SK-N-SH treated with all-trans-retinoic acid at 6 μM for 48 hours (cell line): ENCODE results near the gene IFT172.

Source experiments
- ATAC-seq: fragments of 200-7000 bp; cut with Tn5 transposase; 3 replicates; pipeline ENCODE4 v1.9.1; 2020; ENCODE audit warnings: mild to moderate bottlenecking, moderate library complexity
- ARNTL ChIP-seq: fragments of 450-650 bp; formaldehyde crosslinking; IDR thresholded peaks from 2 replicates; pipeline ENCODE4 v1.5.0; 2020; ENCODE audit warnings: low read depth, mild to moderate bottlenecking, moderate library complexity, borderline replicate concordance
- BACH2 ChIP-seq: fragments of 250-450 bp; sonication (Bioruptor Pico); IDR thresholded peaks from 2 replicates; pipeline ENCODE4 v1.9.0; 2021; ENCODE audit warnings: mild to moderate bottlenecking, borderline replicate concordance
- CSDC2 ChIP-seq: fragments of 250-450 bp; sonication (Bioruptor Pico); IDR thresholded peaks from 2 replicates; pipeline ENCODE4 v1.5.0; 2020; ENCODE audit warnings: mild to moderate bottlenecking, moderate library complexity
- ESRRG ChIP-seq: fragments of 250-450 bp; sonication (Bioruptor Pico); IDR thresholded peaks from 2 replicates; pipeline ENCODE4 v1.6.1; 2021; ENCODE audit warnings: mild to moderate bottlenecking
- ISL1 ChIP-seq: fragments of 250-450 bp; sonication (Bioruptor Pico); IDR thresholded peaks from 2 replicates; pipeline ENCODE4 v2.1.2; 2022; ENCODE audit warnings: mild to moderate bottlenecking, moderate library complexity
- OSR1 ChIP-seq: fragments of 250-450 bp; sonication (Bioruptor Pico); IDR thresholded peaks from 2 replicates; pipeline ENCODE4 v1.8.0; 2022; ENCODE audit warnings: moderate library complexity, mild to moderate bottlenecking, inconsistent platforms
- POU6F1 ChIP-seq: fragments of 250-450 bp; sonication (Bioruptor Pico); IDR thresholded peaks from 2 replicates; pipeline ENCODE4 v1.8.0; 2021; ENCODE audit warnings: low read depth, mild to moderate bottlenecking, moderate library complexity, borderline replicate concordance
- RARB ChIP-seq: fragments of 250-450 bp; sonication (Bioruptor Pico); IDR thresholded peaks from 2 replicates; pipeline ENCODE4 v1.8.0; 2021; ENCODE audit warnings: mild to moderate bottlenecking, moderate library complexity
- TCF4 ChIP-seq: fragments of 250-450 bp; sonication (Bioruptor Pico); IDR thresholded peaks from 2 replicates; pipeline ENCODE4 v1.8.0; 2021; ENCODE audit warnings: mild to moderate bottlenecking, moderate library complexity, borderline replicate concordance
- TOX ChIP-seq: fragments of 250-450 bp; sonication (Bioruptor Pico); IDR thresholded peaks from 2 replicates; pipeline ENCODE4 v1.8.0; 2021; ENCODE audit warnings: mild to moderate bottlenecking, moderate library complexity, borderline replicate concordance
- ZC3H10 ChIP-seq: fragments of 250-450 bp; sonication (Bioruptor Pico); IDR thresholded peaks from 2 replicates; pipeline ENCODE4 v1.5.1; 2021; ENCODE audit warnings: mild to moderate bottlenecking, moderate library complexity
- ZFP3 ChIP-seq: fragments of 250-450 bp; sonication (Bioruptor Pico); IDR thresholded peaks from 2 replicates; pipeline ENCODE4 v1.5.0; 2020; ENCODE audit warnings: mild to moderate bottlenecking, moderate library complexity
- ZFP30 ChIP-seq: fragments of 450-650 bp; formaldehyde crosslinking; IDR thresholded peaks from 2 replicates; pipeline ENCODE4 v1.5.0; 2022; ENCODE audit warnings: mild to moderate bottlenecking, moderate library complexity
- ZNF8 ChIP-seq: fragments of 450-650 bp; formaldehyde crosslinking; IDR thresholded peaks from 2 replicates; pipeline ENCODE4 v1.5.0; 2020; ENCODE audit warnings: mild to moderate bottlenecking, moderate library complexity
- TF ChIP-seq, protein P1 (sequence below): fragments of 250-450 bp; sonication (Bioruptor Pico); IDR thresholded peaks from 2 replicates; pipeline ENCODE4 v1.8.0; 2020; ENCODE audit warnings: mild to moderate bottlenecking, moderate library complexity, borderline replicate concordance
- TF ChIP-seq, protein P2 (sequence below): fragments of 250-450 bp; sonication (Bioruptor Pico); IDR thresholded peaks from 2 replicates; pipeline ENCODE4 v1.5.1; 2020; ENCODE audit warnings: low read depth, mild to moderate bottlenecking, moderate library complexity
- TF ChIP-seq, protein P3 (sequence below): fragments of 250-450 bp; sonication (Bioruptor Pico); IDR thresholded peaks from 2 replicates; pipeline ENCODE4 v1.5.1; 2021; ENCODE audit warnings: mild to moderate bottlenecking, moderate library complexity
- TF ChIP-seq, protein P4 (sequence below): fragments of 250-450 bp; sonication (Bioruptor Pico); IDR thresholded peaks from 2 replicates; pipeline ENCODE4 v1.5.0; 2020; ENCODE audit warnings: mild to moderate bottlenecking, moderate library complexity

The IFT172 gene

DNA sequence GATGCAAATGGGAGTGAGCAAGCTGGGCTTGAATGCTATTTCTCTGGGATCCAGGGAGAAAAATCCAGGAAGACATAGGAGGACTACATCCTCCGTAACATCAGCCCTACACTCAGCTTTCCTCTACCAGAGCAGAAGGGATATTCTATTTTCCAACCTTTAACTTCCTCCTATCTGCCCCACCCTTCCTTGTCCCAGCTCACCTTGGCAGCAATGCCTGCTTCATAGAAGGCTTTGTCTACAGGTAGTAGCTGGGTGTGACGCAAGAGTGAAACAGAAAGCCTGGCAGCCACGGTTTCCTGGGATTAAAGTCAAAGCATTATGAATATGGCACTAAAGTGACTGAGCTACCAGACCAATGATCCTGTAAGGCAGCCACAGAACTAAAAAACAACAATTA is 43.5 kb downstream of the IFT172 start:
- no peak for ATAC-seq
- TF ChIP-seq, protein P1, sequence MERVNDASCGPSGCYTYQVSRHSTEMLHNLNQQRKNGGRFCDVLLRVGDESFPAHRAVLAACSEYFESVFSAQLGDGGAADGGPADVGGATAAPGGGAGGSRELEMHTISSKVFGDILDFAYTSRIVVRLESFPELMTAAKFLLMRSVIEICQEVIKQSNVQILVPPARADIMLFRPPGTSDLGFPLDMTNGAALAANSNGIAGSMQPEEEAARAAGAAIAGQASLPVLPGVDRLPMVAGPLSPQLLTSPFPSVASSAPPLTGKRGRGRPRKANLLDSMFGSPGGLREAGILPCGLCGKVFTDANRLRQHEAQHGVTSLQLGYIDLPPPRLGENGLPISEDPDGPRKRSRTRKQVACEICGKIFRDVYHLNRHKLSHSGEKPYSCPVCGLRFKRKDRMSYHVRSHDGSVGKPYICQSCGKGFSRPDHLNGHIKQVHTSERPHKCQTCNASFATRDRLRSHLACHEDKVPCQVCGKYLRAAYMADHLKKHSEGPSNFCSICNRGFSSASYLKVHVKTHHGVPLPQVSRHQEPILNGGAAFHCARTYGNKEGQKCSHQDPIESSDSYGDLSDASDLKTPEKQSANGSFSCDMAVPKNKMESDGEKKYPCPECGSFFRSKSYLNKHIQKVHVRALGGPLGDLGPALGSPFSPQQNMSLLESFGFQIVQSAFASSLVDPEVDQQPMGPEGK (CRISPR knock-in tag), result no peak
- TF ChIP-seq ZC3H10 (CRISPR knock-in tag) (no peak), ISL1 (CRISPR knock-in tag) (no peak), OSR1 (CRISPR knock-in tag) (no peak), TCF4 (no peak), POU6F1 (CRISPR knock-in tag) (no peak), RARB (no peak), TOX (CRISPR knock-in tag) (no peak), ESRRG (CRISPR knock-in tag) (no peak), CSDC2 (CRISPR knock-in tag) (no peak), ARNTL (CRISPR knock-in tag) (no peak), ZNF8 (CRISPR knock-in tag) (no peak)
- TF ChIP-seq, protein P2, sequence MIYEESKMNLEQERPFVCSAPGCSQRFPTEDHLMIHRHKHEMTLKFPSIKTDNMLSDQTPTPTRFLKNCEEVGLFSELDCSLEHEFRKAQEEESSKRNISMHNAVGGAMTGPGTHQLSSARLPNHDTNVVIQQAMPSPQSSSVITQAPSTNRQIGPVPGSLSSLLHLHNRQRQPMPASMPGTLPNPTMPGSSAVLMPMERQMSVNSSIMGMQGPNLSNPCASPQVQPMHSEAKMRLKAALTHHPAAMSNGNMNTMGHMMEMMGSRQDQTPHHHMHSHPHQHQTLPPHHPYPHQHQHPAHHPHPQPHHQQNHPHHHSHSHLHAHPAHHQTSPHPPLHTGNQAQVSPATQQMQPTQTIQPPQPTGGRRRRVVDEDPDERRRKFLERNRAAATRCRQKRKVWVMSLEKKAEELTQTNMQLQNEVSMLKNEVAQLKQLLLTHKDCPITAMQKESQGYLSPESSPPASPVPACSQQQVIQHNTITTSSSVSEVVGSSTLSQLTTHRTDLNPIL (CRISPR knock-in tag), result no peak
- TF ChIP-seq, protein P3, sequence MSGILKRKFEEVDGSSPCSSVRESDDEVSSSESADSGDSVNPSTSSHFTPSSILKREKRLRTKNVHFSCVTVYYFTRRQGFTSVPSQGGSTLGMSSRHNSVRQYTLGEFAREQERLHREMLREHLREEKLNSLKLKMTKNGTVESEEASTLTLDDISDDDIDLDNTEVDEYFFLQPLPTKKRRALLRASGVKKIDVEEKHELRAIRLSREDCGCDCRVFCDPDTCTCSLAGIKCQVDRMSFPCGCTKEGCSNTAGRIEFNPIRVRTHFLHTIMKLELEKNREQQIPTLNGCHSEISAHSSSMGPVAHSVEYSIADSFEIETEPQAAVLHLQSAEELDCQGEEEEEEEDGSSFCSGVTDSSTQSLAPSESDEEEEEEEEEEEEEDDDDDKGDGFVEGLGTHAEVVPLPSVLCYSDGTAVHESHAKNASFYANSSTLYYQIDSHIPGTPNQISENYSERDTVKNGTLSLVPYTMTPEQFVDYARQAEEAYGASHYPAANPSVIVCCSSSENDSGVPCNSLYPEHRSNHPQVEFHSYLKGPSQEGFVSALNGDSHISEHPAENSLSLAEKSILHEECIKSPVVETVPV (CRISPR knock-in tag), result no peak

DNA sequence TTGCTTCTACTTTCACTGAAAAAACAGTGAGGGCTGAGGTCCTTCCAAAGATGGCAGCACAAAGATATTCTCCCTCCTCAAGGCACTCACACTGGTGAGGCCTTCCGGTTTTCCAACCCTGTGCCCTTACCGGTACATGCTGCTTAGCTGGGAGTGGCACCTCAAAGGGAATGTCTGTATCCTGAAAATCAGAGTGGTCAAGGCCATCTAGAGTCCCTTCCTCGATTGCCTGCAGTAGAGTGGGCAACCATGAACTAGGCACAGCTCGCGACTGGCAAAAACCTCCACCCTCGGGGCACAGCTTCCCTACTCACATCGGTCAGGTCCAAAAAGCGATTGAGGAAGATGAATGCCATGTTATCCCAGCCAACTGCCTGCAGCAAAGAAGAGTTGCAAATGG is 43.9 kb downstream of the IFT172 start:
- no peak for ATAC-seq
- TF ChIP-seq TOX (CRISPR knock-in tag) (no peak), RARB (no peak), ZC3H10 (CRISPR knock-in tag) (no peak), ZFP3 (CRISPR knock-in tag) (no peak), ARNTL (CRISPR knock-in tag) (no peak), CSDC2 (CRISPR knock-in tag) (no peak), OSR1 (CRISPR knock-in tag) (no peak), TCF4 (no peak), BACH2 (CRISPR knock-in tag) (no peak), POU6F1 (CRISPR knock-in tag) (no peak), ZFP30 (CRISPR knock-in tag) (no peak)
- TF ChIP-seq, protein P2 (CRISPR knock-in tag), result no peak
- TF ChIP-seq, protein P4, sequence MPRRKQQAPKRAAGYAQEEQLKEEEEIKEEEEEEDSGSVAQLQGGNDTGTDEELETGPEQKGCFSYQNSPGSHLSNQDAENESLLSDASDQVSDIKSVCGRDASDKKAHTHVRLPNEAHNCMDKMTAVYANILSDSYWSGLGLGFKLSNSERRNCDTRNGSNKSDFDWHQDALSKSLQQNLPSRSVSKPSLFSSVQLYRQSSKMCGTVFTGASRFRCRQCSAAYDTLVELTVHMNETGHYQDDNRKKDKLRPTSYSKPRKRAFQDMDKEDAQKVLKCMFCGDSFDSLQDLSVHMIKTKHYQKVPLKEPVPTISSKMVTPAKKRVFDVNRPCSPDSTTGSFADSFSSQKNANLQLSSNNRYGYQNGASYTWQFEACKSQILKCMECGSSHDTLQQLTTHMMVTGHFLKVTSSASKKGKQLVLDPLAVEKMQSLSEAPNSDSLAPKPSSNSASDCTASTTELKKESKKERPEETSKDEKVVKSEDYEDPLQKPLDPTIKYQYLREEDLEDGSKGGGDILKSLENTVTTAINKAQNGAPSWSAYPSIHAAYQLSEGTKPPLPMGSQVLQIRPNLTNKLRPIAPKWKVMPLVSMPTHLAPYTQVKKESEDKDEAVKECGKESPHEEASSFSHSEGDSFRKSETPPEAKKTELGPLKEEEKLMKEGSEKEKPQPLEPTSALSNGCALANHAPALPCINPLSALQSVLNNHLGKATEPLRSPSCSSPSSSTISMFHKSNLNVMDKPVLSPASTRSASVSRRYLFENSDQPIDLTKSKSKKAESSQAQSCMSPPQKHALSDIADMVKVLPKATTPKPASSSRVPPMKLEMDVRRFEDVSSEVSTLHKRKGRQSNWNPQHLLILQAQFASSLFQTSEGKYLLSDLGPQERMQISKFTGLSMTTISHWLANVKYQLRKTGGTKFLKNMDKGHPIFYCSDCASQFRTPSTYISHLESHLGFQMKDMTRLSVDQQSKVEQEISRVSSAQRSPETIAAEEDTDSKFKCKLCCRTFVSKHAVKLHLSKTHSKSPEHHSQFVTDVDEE, result no peak
